Measurements from ENCODE around the gene SNRPN. TPM values are rescaled to one million over a fixed set of nuclear protein-coding genes. Genes with fewer than 3 reads are reported as not detected.
A peak's percentile ranks its signal among the peaks of the same experiment; 100 is the strongest.

Gene SNRPN
- total RNA-seq, 1 donor from 2014 or later, result 125 TPM

GRCh38 chr15:24943361-24943760 lies 11.4 kb upstream of the SNRPN start:
- Mint-ChIP-seq H3K4me3 (no peak overlapping the region), H3K4me1 (peaks cover 3% of the 10 kb centered on the region), H3K27me3 (ENCODE audit: low read depth) (no peaks in the 10 kb centered on the region), H3K36me3 (ENCODE audit: low read depth) (no peaks in the 10 kb centered on the region), H3K9me3 (no peaks in the 10 kb centered on the region), H3K27ac (ENCODE audit: unreplicated experiment) (no peak overlapping the region)
- TF ChIP-seq, protein P1, sequence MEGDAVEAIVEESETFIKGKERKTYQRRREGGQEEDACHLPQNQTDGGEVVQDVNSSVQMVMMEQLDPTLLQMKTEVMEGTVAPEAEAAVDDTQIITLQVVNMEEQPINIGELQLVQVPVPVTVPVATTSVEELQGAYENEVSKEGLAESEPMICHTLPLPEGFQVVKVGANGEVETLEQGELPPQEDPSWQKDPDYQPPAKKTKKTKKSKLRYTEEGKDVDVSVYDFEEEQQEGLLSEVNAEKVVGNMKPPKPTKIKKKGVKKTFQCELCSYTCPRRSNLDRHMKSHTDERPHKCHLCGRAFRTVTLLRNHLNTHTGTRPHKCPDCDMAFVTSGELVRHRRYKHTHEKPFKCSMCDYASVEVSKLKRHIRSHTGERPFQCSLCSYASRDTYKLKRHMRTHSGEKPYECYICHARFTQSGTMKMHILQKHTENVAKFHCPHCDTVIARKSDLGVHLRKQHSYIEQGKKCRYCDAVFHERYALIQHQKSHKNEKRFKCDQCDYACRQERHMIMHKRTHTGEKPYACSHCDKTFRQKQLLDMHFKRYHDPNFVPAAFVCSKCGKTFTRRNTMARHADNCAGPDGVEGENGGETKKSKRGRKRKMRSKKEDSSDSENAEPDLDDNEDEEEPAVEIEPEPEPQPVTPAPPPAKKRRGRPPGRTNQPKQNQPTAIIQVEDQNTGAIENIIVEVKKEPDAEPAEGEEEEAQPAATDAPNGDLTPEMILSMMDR (conservative IDR thresholded peaks at IDR 0.05), result no peak
- no peak for DNase-seq (ENCODE audit: low read depth, low spot score)

DNA sequence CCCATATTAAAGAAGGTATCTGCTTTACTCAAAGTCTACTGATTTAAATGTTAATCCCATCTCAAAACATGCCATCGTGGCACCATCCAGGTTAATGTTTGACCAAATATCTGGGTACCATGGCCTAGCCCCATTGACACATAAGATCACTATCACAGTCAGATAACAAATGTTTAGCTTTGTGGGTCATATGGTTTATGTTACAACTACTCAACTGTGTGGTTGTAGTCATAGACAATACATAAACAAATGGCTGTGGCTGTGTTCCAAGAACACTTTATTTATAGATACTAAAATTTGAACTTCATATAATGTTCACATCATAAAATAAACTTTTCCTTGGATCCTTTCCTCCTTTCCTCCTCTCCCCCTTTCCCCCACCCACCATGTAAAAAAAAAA lies 9.8 kb upstream of the SNRPN start:
- Mint-ChIP-seq H3K27ac (ENCODE audit: unreplicated experiment) (no peak overlapping the region), H3K4me3 (no peak overlapping the region)

GRCh38 chr15:24945711-24946110 lies 9.1 kb upstream of the SNRPN start:
- no peak overlapping the region for H3K27ac Mint-ChIP-seq (ENCODE audit: unreplicated experiment)
- peaks cover 3% of the 10 kb centered on the region for H3K4me1 Mint-ChIP-seq
- TF ChIP-seq, protein P1 (conservative IDR thresholded peaks at IDR 0.05), result no peak
- no peaks in the 10 kb centered on the region for H3K27me3 Mint-ChIP-seq (ENCODE audit: low read depth)
- H3K36me3 Mint-ChIP-seq (ENCODE audit: low read depth), result no peaks in the 10 kb centered on the region
- H3K4me3 Mint-ChIP-seq, result no peak overlapping the region
- H3K9me3 Mint-ChIP-seq, result no peaks in the 10 kb centered on the region
- DNase-seq (ENCODE audit: low read depth, low spot score), result no peak

More for the DNA sequence above, 9.8 kb upstream of the SNRPN start:
- Mint-ChIP-seq H3K36me3 (ENCODE audit: low read depth) (no peaks in the 10 kb centered on the region), H3K9me3 (no peaks in the 10 kb centered on the region), H3K27me3 (ENCODE audit: low read depth) (no peaks in the 10 kb centered on the region), H3K4me1 (peaks cover 3% of the 10 kb centered on the region)
- TF ChIP-seq, protein P1 (conservative IDR thresholded peaks at IDR 0.05), result no peak
- DNase-seq (ENCODE audit: low read depth, low spot score), result no peak

DNA sequence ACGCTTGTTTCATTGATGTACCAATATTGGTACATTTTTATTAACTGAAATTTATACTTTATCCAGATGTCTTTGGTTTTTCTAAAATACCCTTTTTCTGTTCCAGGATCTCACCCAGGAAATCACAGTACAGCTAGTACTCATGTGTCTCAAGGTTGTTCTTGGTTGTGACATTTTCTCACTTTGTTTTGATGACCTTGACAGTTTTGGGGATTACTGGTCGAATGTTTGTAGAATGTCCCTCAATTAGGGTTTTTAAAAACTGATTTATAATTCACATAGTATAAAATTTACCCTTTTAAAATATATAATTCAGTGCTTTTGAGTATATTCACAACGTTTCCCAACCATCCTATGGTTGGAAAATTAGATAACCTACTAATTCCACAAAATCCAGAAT lies 6.3 kb upstream of the SNRPN start:
- H3K9me3 Mint-ChIP-seq, result no peaks in the 10 kb centered on the region
- H3K27ac Mint-ChIP-seq (ENCODE audit: unreplicated experiment), result no peak overlapping the region
- TF ChIP-seq, protein P1 (conservative IDR thresholded peaks at IDR 0.05), result no peak
- H3K4me3 Mint-ChIP-seq, result no peak overlapping the region
- no peaks in the 10 kb centered on the region for H3K36me3 Mint-ChIP-seq (ENCODE audit: low read depth)
- DNase-seq (ENCODE audit: low read depth, low spot score), result no peak
- H3K4me1 Mint-ChIP-seq, result peaks cover 3% of the 10 kb centered on the region
- no peaks in the 10 kb centered on the region for H3K27me3 Mint-ChIP-seq (ENCODE audit: low read depth)

GRCh38 chr15:24955531-24955921 lies 739 bp downstream of the SNRPN start:
- Mint-ChIP-seq H3K4me1 (peaks cover 24% of the 10 kb centered on the region), H3K9me3 (no peaks in the 10 kb centered on the region), H3K4me3 (peak overlapping the region; percentile 93), H3K27me3 (ENCODE audit: low read depth) (no peaks in the 10 kb centered on the region), H3K27ac (ENCODE audit: unreplicated experiment) (peak overlapping the region; percentile 96), H3K36me3 (ENCODE audit: low read depth) (peaks cover 2% of the 10 kb centered on the region)
- DNase-seq (ENCODE audit: low read depth, low spot score), result no peak
- TF ChIP-seq, protein P1 (conservative IDR thresholded peaks at IDR 0.05), result no peak

Measured in neural crest cell (in vitro differentiated cells).